Nephron (organoid): ENCODE data around the gene HLA-DQA2.
"Not testable (repeated sequence)": the region's sequence is repeated elsewhere in the genome, so short reads cannot be mapped to it uniquely, and the experiment has no call there.

Source experiments
- H3K27ac Mint-ChIP-seq, 3 experiments: 2 replicates each; pipeline ENCODE4 v1.8.0; 2020; ENCODE audit warnings: mixed read lengths in 3 of 3, mild to moderate bottlenecking in 2 of 3, moderate library complexity in 1 of 3
- H3K27me3 Mint-ChIP-seq: 2 replicates; pipeline ENCODE4 v1.8.0; 2021; ENCODE audit warnings: low read depth, mild to moderate bottlenecking, moderate library complexity, mixed read lengths
- H3K36me3 Mint-ChIP-seq: 2 replicates; pipeline ENCODE4 v1.8.0; 2020; ENCODE audit warnings: low read depth, mixed read lengths
- H3K4me1 Mint-ChIP-seq: 2 replicates; pipeline ENCODE4 v1.8.0; 2020; ENCODE audit warnings: mixed read lengths
- H3K4me3 Mint-ChIP-seq, 3 experiments: 2 replicates each; pipeline ENCODE4 v1.8.0; 2020; ENCODE audit warnings: mild to moderate bottlenecking in 3 of 3, mixed read lengths in 3 of 3, moderate library complexity in 2 of 3
- H3K9me3 Mint-ChIP-seq: 2 replicates; pipeline ENCODE4 v1.8.0; 2020; ENCODE audit warnings: mixed read lengths
- CTCF ChIP-seq, 3 experiments: fragments of 200-600 bp; sonication (generic); IDR thresholded peaks; one replicate each; pipeline ENCODE4 v1.5.0; 2021; ENCODE audit warnings: antibody characterized with exemption in 3 of 3; ENCODE audit not compliant: unreplicated experiment in 3 of 3

HLA-DQA2 gene

GRCh38 chr6:32741031-32741960 is at the start of gene HLA-DQA2:
Gene HLA-DQA2 (plus strand): TSS chr6:32741391. CDS start chr6:32741444, 53 bp downstream.
- H3K9me3 Mint-ChIP-seq, result no peaks in the 10 kb centered on the region
- no peak within 1 kb of the TSS for H3K27ac Mint-ChIP-seq
- H3K4me1 Mint-ChIP-seq, result no peaks in the 10 kb centered on the region
- no peak for TF ChIP-seq CTCF (IDR thresholded peaks at IDR 0.05; ENCODE audit: unreplicated experiment in 3 of 3)
- H3K27me3 Mint-ChIP-seq, result peaks cover 16% of the 10 kb centered on the region
- no peak within 1 kb of the TSS for H3K4me3 Mint-ChIP-seq
- H3K36me3 Mint-ChIP-seq, result no peaks in the 10 kb centered on the region

GRCh38 chr6:32692019-32692418 is 49.2 kb upstream of the HLA-DQA2 start:
- Mint-ChIP-seq H3K4me1 (no peaks in the 10 kb centered on the region), H3K36me3 (no peaks in the 10 kb centered on the region), H3K4me3 (no peak overlapping the region), H3K27ac (no peak overlapping the region), H3K9me3 (peaks cover 2% of the 10 kb centered on the region), H3K27me3 (peaks cover 5% of the 10 kb centered on the region)
- TF ChIP-seq CTCF (IDR thresholded peaks at IDR 0.05; ENCODE audit: unreplicated experiment in 3 of 3), result no peak

DNA sequence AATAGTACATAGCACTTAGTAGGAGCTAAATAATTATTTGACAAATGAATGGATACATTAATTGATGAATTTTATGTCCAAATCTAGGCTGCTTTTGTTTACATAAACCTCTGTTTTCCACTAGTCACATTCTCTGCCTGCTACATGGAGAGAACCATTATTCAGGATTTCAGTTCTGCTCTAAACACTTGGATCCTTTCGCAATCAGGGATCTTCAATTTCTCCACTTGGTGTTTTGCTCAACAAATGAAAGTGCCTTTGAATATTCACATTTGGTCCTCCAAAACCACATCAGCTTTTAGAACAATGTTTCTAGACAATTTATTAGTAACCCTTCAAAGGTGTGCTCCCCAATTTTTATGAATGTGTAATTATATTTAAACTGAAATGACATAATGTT is 44.2 kb upstream of the HLA-DQA2 start:
- Mint-ChIP-seq H3K36me3 (no peaks in the 10 kb centered on the region), H3K27me3 (peaks cover 32% of the 10 kb centered on the region), H3K9me3 (peaks cover 2% of the 10 kb centered on the region), H3K27ac (no peak overlapping the region), H3K4me1 (no peaks in the 10 kb centered on the region), H3K4me3 (no peak overlapping the region)
- no peak for TF ChIP-seq CTCF (IDR thresholded peaks at IDR 0.05; ENCODE audit: unreplicated experiment in 3 of 3)

DNA sequence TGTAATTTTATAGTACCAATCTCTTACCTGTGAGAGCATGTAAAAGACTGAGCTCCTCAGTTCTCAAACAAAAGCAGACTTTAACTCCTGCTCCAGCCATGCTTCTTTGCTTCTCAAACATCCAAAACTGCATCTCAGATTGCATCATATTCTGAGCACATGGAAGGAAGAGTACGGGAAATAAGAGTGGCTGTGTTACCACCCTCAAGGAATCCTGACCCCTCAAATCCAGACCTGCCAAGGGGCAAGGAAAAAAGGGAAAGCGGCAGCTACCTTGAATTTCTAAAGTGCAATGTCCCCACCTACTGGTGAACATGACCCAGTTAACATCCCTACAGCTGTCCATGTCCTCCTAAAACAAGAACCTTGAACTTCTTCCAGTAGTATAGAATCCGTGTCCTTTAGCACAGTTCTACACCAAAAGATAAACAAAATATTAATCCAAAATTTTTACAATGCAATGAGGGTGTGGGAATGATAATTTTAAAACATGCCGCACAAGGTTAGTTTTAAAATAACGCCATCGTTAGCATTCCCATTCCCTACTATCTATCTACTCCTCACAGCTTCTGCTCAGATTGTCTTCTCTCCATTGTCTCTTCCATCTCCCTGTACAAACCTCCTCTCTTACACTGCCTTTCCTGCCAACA is 40.7 kb upstream of the HLA-DQA2 start:
- peak; percentile 78 to 86 (median 78) for TF ChIP-seq CTCF (IDR thresholded peaks at IDR 0.05; ENCODE audit: unreplicated experiment in 3 of 3)
- H3K4me3 Mint-ChIP-seq, result no peak overlapping the region
- no peaks in the 10 kb centered on the region for H3K9me3 Mint-ChIP-seq
- H3K27ac Mint-ChIP-seq, result no peak overlapping the region
- no peaks in the 10 kb centered on the region for H3K36me3 Mint-ChIP-seq
- H3K4me1 Mint-ChIP-seq, result no peaks in the 10 kb centered on the region
- peaks cover 31% of the 10 kb centered on the region for H3K27me3 Mint-ChIP-seq

DNA sequence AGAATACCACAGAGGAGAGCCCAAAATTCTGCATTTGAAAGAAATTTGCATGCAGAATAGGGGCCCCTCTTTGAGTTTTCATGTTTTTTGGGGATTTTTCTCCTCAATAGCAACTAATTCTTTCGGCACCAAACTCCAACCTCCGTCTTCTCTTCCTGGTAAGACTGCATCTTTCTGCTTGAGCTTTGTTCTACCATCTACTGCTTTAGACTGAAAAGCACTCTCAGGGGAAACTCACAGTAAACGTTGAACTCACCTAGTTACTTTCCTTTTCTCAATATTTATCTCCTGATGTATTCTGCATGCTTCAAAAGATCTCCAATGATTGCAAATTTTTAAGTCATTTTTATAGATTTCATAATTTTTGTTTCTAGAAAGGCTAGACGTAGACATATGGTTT is 37.8 kb upstream of the HLA-DQA2 start:
- Mint-ChIP-seq H3K27ac (no peak overlapping the region), H3K9me3 (no peaks in the 10 kb centered on the region), H3K4me3 (no peak overlapping the region), H3K4me1 (no peaks in the 10 kb centered on the region), H3K27me3 (peaks cover 28% of the 10 kb centered on the region), H3K36me3 (no peaks in the 10 kb centered on the region)
- TF ChIP-seq CTCF (IDR thresholded peaks at IDR 0.05; ENCODE audit: unreplicated experiment in 3 of 3), result no peak

- H3K27ac Mint-ChIP-seq, H3K4me1 Mint-ChIP-seq, H3K9me3 Mint-ChIP-seq, H3K4me3 Mint-ChIP-seq, H3K36me3 Mint-ChIP-seq: not testable (repeated sequence)
- H3K27me3 Mint-ChIP-seq, result peaks cover 29% of the 10 kb centered on the region
Observed at GRCh38 chr6:32705164-32705563, 36.0 kb upstream of the HLA-DQA2 start.
